Neutrophil (primary cell): ENCODE results near the gene MTFR2.

ENCODE experiments used
- H3K27ac ChIP-seq: fragments of 200-600 bp; sonication (generic); 2 replicates; pipeline ENCODE4 v1.5.1; 2016; ENCODE audit warnings: mild to moderate bottlenecking, moderate library complexity
- H3K27me3 ChIP-seq: fragments of 200-600 bp; sonication (generic); 2 replicates; pipeline ENCODE4 v1.6.0; 2016; ENCODE audit warnings: mild to moderate bottlenecking
- H3K36me3 ChIP-seq: fragments of 200-600 bp; sonication (generic); 2 replicates; pipeline ENCODE4 v1.5.1; 2017
- H3K4me1 ChIP-seq, 2 experiments: fragments of 200-600 bp in 1 of 2; sonication (generic) in 1 of 2; 1 replicate in 1 of 2; 2 replicates in 1 of 2; pipeline versions ENCODE4 v1.5.1 to v1.6.1; 2013 to 2016; ENCODE audit warnings: low read depth in 1 of 2, low read length in 1 of 2, mild to moderate bottlenecking in 1 of 2, moderate library complexity in 1 of 2; ENCODE audit not compliant: control insufficient read depth in 1 of 2, insufficient read depth in 1 of 2
- H3K4me3 ChIP-seq, 2 experiments: fragments of 200-600 bp in 1 of 2; sonication (generic) in 1 of 2; 1 replicate in 1 of 2; 2 replicates in 1 of 2; pipeline ENCODE4 v1.5.1; 2013 to 2016; ENCODE audit warnings: low read depth in 1 of 2, low read length in 1 of 2, mild to moderate bottlenecking in 1 of 2, moderate library complexity in 1 of 2
- H3K9me3 ChIP-seq: fragments of 200-600 bp; sonication (generic); 2 replicates; pipeline ENCODE4 v1.5.1; 2016
- CTCF ChIP-seq: fragments of 200-600 bp; sonication (generic); IDR thresholded peaks from 2 replicates; pipeline ENCODE4 v1.5.1; 2016; ENCODE audit warnings: antibody characterized with exemption

MTFR2 gene

GRCh38 chr6:136251394-136251793, 1.3 kb upstream of the MTFR2 start:
- H3K9me3 ChIP-seq: no peaks in the 10 kb centered on the region
- H3K27ac ChIP-seq: no peak overlapping the region

DNA sequence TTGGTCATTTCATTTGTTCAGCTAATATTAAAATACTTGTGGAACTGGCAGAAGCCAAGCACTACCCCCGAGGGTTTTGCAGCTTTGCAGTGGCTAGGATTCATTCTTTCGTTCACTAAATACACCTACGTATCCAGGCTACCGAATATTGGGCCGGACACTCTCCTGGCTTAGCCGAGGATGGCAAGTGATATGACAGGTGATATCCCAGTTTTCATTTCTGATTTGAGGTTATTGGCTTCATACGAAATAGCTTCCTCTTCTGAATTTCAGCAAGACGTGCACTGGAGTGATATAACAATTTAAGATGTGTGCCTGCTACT, 536 bp upstream of the MTFR2 start:
- Histone ChIP-seq H3K4me1 (peaks cover 36 to 37% of the 10 kb centered on the region in 2 experiments), H3K36me3 (peaks cover 6% of the 10 kb centered on the region), H3K27ac (peak overlapping the region; percentile 64), H3K4me3 (peak overlapping the region; percentile 63 to 73), H3K9me3 (no peaks in the 10 kb centered on the region), H3K27me3 (no peaks in the 10 kb centered on the region)
- TF ChIP-seq CTCF: no peak

More at GRCh38 chr6:136251394-136251793, 1.3 kb upstream of the MTFR2 start:
- TF ChIP-seq CTCF: no peak
- Histone ChIP-seq H3K4me3 (peak overlapping the region; percentile 63 to 73), H3K4me1 (peaks cover 36 to 38% of the 10 kb centered on the region in 2 experiments), H3K27me3 (no peaks in the 10 kb centered on the region), H3K36me3 (peaks cover 8% of the 10 kb centered on the region)

GRCh38 chr6:136249336-136249735, 775 bp downstream of the MTFR2 start:
- Histone ChIP-seq H3K4me1 (peaks cover 24 to 27% of the 10 kb centered on the region in 2 experiments), H3K9me3 (no peaks in the 10 kb centered on the region), H3K4me3 (peak overlapping the region; percentile 63 to 73), H3K27me3 (no peaks in the 10 kb centered on the region), H3K36me3 (peaks cover 5% of the 10 kb centered on the region), H3K27ac (no peak overlapping the region)
- TF ChIP-seq CTCF: no peak

GRCh38 chr6:136244061-136244616, 6.0 kb downstream of the MTFR2 start:
- Histone ChIP-seq H3K27me3 (no peaks in the 10 kb centered on the region), H3K4me1 (peaks cover 3 to 5% of the 10 kb centered on the region in 2 experiments), H3K9me3 (no peaks in the 10 kb centered on the region), H3K27ac (no peak overlapping the region), H3K4me3 (no peak overlapping the region), H3K36me3 (peaks cover 23% of the 10 kb centered on the region)
- TF ChIP-seq CTCF: no peak

- Histone ChIP-seq H3K4me3 (no peak overlapping the region), H3K4me1 (peaks cover 6 to 8% of the 10 kb centered on the region in 2 experiments), H3K9me3 (no peaks in the 10 kb centered on the region), H3K27ac (no peak overlapping the region), H3K27me3 (no peaks in the 10 kb centered on the region), H3K36me3 (peaks cover 34% of the 10 kb centered on the region)
- TF ChIP-seq CTCF: no peak
Observed at GRCh38 chr6:136236466-136237293, 13.4 kb downstream of the MTFR2 start.
